ENCODE results near the gene RALGAPA2.

Gene RALGAPA2

GRCh38 chr20:20697325-20697845, 15.1 kb downstream of the RALGAPA2 start:
- Histone ChIP-seq H3K27ac (ENCODE audit: low read length) (no peak overlapping the region), H3K9me3 (ENCODE audit: control insufficient read depth, low read depth, low read length) (no peaks in the 10 kb centered on the region), H3K4me3 (ENCODE audit: low read length) (no peak overlapping the region), H3K4me1 (ENCODE audit: control insufficient read depth, low read depth, low read length) (no peaks in the 10 kb centered on the region), H3K36me3 (ENCODE audit: control insufficient read depth, low read depth, low read length) (no peaks in the 10 kb centered on the region), H3K9ac (ENCODE audit: low read length) (no peak overlapping the region), H3K27me3 (ENCODE audit: control insufficient read depth, insufficient read depth, low read length) (no peaks in the 10 kb centered on the region)

GRCh38 chr20:20695250-20695816, 17.1 kb downstream of the RALGAPA2 start:
- Histone ChIP-seq H3K27me3 (ENCODE audit: control insufficient read depth, insufficient read depth, low read length) (no peaks in the 10 kb centered on the region), H3K36me3 (ENCODE audit: control insufficient read depth, low read depth, low read length) (no peaks in the 10 kb centered on the region), H3K4me3 (ENCODE audit: low read length) (no peak overlapping the region), H3K9me3 (ENCODE audit: control insufficient read depth, low read depth, low read length) (no peaks in the 10 kb centered on the region), H3K4me1 (ENCODE audit: control insufficient read depth, low read depth, low read length) (no peaks in the 10 kb centered on the region), H3K27ac (ENCODE audit: low read length) (no peak overlapping the region), H3K9ac (ENCODE audit: low read length) (no peak overlapping the region)

GRCh38 chr20:20694591-20694990, 17.9 kb downstream of the RALGAPA2 start:
- Histone ChIP-seq H3K9ac (ENCODE audit: low read length) (no peak overlapping the region), H3K4me3 (ENCODE audit: low read length) (no peak overlapping the region), H3K27me3 (ENCODE audit: control insufficient read depth, insufficient read depth, low read length) (no peaks in the 10 kb centered on the region), H3K36me3 (ENCODE audit: control insufficient read depth, low read depth, low read length) (no peaks in the 10 kb centered on the region), H3K4me1 (ENCODE audit: control insufficient read depth, low read depth, low read length) (no peaks in the 10 kb centered on the region), H3K27ac (ENCODE audit: low read length) (no peak overlapping the region), H3K9me3 (ENCODE audit: control insufficient read depth, low read depth, low read length) (no peaks in the 10 kb centered on the region)

- Histone ChIP-seq H3K27me3 (ENCODE audit: control insufficient read depth, insufficient read depth, low read length) (no peaks in the 10 kb centered on the region), H3K9me3 (ENCODE audit: control insufficient read depth, low read depth, low read length) (no peaks in the 10 kb centered on the region), H3K9ac (ENCODE audit: low read length) (no peak overlapping the region), H3K4me3 (ENCODE audit: low read length) (no peak overlapping the region), H3K36me3 (ENCODE audit: control insufficient read depth, low read depth, low read length) (no peaks in the 10 kb centered on the region), H3K27ac (ENCODE audit: low read length) (no peak overlapping the region), H3K4me1 (ENCODE audit: control insufficient read depth, low read depth, low read length) (no peaks in the 10 kb centered on the region)
Observed at GRCh38 chr20:20692587-20692986, 19.9 kb downstream of the RALGAPA2 start.

GRCh38 chr20:20691477-20692235, 20.8 kb downstream of the RALGAPA2 start:
- no peak overlapping the region for H3K4me3 ChIP-seq (ENCODE audit: low read length)
- H3K9me3 ChIP-seq (ENCODE audit: control insufficient read depth, low read depth, low read length), result no peaks in the 10 kb centered on the region
- H3K27ac ChIP-seq (ENCODE audit: low read length), result no peak overlapping the region
- H3K36me3 ChIP-seq (ENCODE audit: control insufficient read depth, low read depth, low read length), result no peaks in the 10 kb centered on the region
- H3K9ac ChIP-seq (ENCODE audit: low read length), result no peak overlapping the region
- H3K27me3 ChIP-seq (ENCODE audit: control insufficient read depth, insufficient read depth, low read length), result no peaks in the 10 kb centered on the region
- H3K4me1 ChIP-seq (ENCODE audit: control insufficient read depth, low read depth, low read length), result no peaks in the 10 kb centered on the region

GRCh38 chr20:20690676-20691476, 21.6 kb downstream of the RALGAPA2 start:
- Histone ChIP-seq H3K36me3 (ENCODE audit: control insufficient read depth, low read depth, low read length) (no peaks in the 10 kb centered on the region), H3K4me3 (ENCODE audit: low read length) (no peak overlapping the region), H3K4me1 (ENCODE audit: control insufficient read depth, low read depth, low read length) (no peaks in the 10 kb centered on the region), H3K27ac (ENCODE audit: low read length) (no peak overlapping the region), H3K27me3 (ENCODE audit: control insufficient read depth, insufficient read depth, low read length) (no peaks in the 10 kb centered on the region), H3K9me3 (ENCODE audit: control insufficient read depth, low read depth, low read length) (no peaks in the 10 kb centered on the region), H3K9ac (ENCODE audit: low read length) (no peak overlapping the region)

- Histone ChIP-seq H3K4me1 (ENCODE audit: control insufficient read depth, low read depth, low read length) (no peaks in the 10 kb centered on the region), H3K9ac (ENCODE audit: low read length) (no peak overlapping the region), H3K9me3 (ENCODE audit: control insufficient read depth, low read depth, low read length) (no peaks in the 10 kb centered on the region), H3K36me3 (ENCODE audit: control insufficient read depth, low read depth, low read length) (no peaks in the 10 kb centered on the region), H3K27ac (ENCODE audit: low read length) (no peak overlapping the region), H3K4me3 (ENCODE audit: low read length) (no peak overlapping the region), H3K27me3 (ENCODE audit: control insufficient read depth, insufficient read depth, low read length) (no peaks in the 10 kb centered on the region)
Observed at GRCh38 chr20:20687319-20687718, 25.1 kb downstream of the RALGAPA2 start.

GRCh38 chr20:20685635-20686034, 26.8 kb downstream of the RALGAPA2 start:
- Histone ChIP-seq H3K27me3 (ENCODE audit: control insufficient read depth, insufficient read depth, low read length) (no peaks in the 10 kb centered on the region), H3K4me3 (ENCODE audit: low read length) (no peak overlapping the region), H3K9me3 (ENCODE audit: control insufficient read depth, low read depth, low read length) (no peaks in the 10 kb centered on the region), H3K4me1 (ENCODE audit: control insufficient read depth, low read depth, low read length) (peaks cover 5% of the 10 kb centered on the region), H3K36me3 (ENCODE audit: control insufficient read depth, low read depth, low read length) (no peaks in the 10 kb centered on the region), H3K9ac (ENCODE audit: low read length) (no peak overlapping the region), H3K27ac (ENCODE audit: low read length) (no peak overlapping the region)

GRCh38 chr20:20683481-20684321, 28.7 kb downstream of the RALGAPA2 start:
- Histone ChIP-seq H3K9ac (ENCODE audit: low read length) (no peak overlapping the region), H3K27me3 (ENCODE audit: control insufficient read depth, insufficient read depth, low read length) (no peaks in the 10 kb centered on the region), H3K9me3 (ENCODE audit: control insufficient read depth, low read depth, low read length) (no peaks in the 10 kb centered on the region), H3K4me1 (ENCODE audit: control insufficient read depth, low read depth, low read length) (peaks cover 5% of the 10 kb centered on the region), H3K27ac (ENCODE audit: low read length) (no peak overlapping the region), H3K4me3 (ENCODE audit: low read length) (no peak overlapping the region), H3K36me3 (ENCODE audit: control insufficient read depth, low read depth, low read length) (no peaks in the 10 kb centered on the region)

GRCh38 chr20:20683020-20683419, 29.4 kb downstream of the RALGAPA2 start:
- H3K27ac ChIP-seq (ENCODE audit: low read length), result no peak overlapping the region
- H3K36me3 ChIP-seq (ENCODE audit: control insufficient read depth, low read depth, low read length), result no peaks in the 10 kb centered on the region
- no peak overlapping the region for H3K9ac ChIP-seq (ENCODE audit: low read length)
- no peaks in the 10 kb centered on the region for H3K27me3 ChIP-seq (ENCODE audit: control insufficient read depth, insufficient read depth, low read length)
- no peaks in the 10 kb centered on the region for H3K9me3 ChIP-seq (ENCODE audit: control insufficient read depth, low read depth, low read length)
- no peak overlapping the region for H3K4me3 ChIP-seq (ENCODE audit: low read length)
- peaks cover 5% of the 10 kb centered on the region for H3K4me1 ChIP-seq (ENCODE audit: control insufficient read depth, low read depth, low read length)

- no peak overlapping the region for H3K27ac ChIP-seq (ENCODE audit: low read length)
- no peaks in the 10 kb centered on the region for H3K9me3 ChIP-seq (ENCODE audit: control insufficient read depth, low read depth, low read length)
- H3K4me1 ChIP-seq (ENCODE audit: control insufficient read depth, low read depth, low read length), result peaks cover 5% of the 10 kb centered on the region
- no peaks in the 10 kb centered on the region for H3K36me3 ChIP-seq (ENCODE audit: control insufficient read depth, low read depth, low read length)
- no peak overlapping the region for H3K4me3 ChIP-seq (ENCODE audit: low read length)
- no peak overlapping the region for H3K9ac ChIP-seq (ENCODE audit: low read length)
- no peaks in the 10 kb centered on the region for H3K27me3 ChIP-seq (ENCODE audit: control insufficient read depth, insufficient read depth, low read length)
Observed at GRCh38 chr20:20680991-20681508, 31.4 kb downstream of the RALGAPA2 start.

Measured in iPS-18a (cell line).